SK-N-SH treated with all-trans-retinoic acid at 6 μM for 48 hours (cell line): ENCODE measurements around the gene RNASE7.

Experiments
- ATAC-seq: fragments of 200-7000 bp; cut with Tn5 transposase; 3 replicates; pipeline ENCODE4 v1.9.1; 2020; ENCODE audit warnings: mild to moderate bottlenecking, moderate library complexity
- ARNTL ChIP-seq: fragments of 450-650 bp; formaldehyde crosslinking; IDR thresholded peaks from 2 replicates; pipeline ENCODE4 v1.5.0; 2020; ENCODE audit warnings: low read depth, mild to moderate bottlenecking, moderate library complexity, borderline replicate concordance
- GLIS3 ChIP-seq: fragments of 250-450 bp; sonication (Bioruptor Pico); IDR thresholded peaks from 2 replicates; pipeline ENCODE4 v1.5.0; 2020; ENCODE audit warnings: mild to moderate bottlenecking, moderate library complexity
- ISL1 ChIP-seq: fragments of 250-450 bp; sonication (Bioruptor Pico); IDR thresholded peaks from 2 replicates; pipeline ENCODE4 v2.1.2; 2022; ENCODE audit warnings: mild to moderate bottlenecking, moderate library complexity
- OSR1 ChIP-seq: fragments of 250-450 bp; sonication (Bioruptor Pico); IDR thresholded peaks from 2 replicates; pipeline ENCODE4 v1.8.0; 2022; ENCODE audit warnings: moderate library complexity, mild to moderate bottlenecking, inconsistent platforms
- RARB ChIP-seq: fragments of 250-450 bp; sonication (Bioruptor Pico); IDR thresholded peaks from 2 replicates; pipeline ENCODE4 v1.8.0; 2021; ENCODE audit warnings: mild to moderate bottlenecking, moderate library complexity
- SNAI2 ChIP-seq: fragments of 250-450 bp; sonication (Bioruptor Pico); IDR thresholded peaks from 2 replicates; pipeline ENCODE4 v1.5.0; 2020; ENCODE audit warnings: mild to moderate bottlenecking, moderate library complexity
- TOX ChIP-seq: fragments of 250-450 bp; sonication (Bioruptor Pico); IDR thresholded peaks from 2 replicates; pipeline ENCODE4 v1.8.0; 2021; ENCODE audit warnings: mild to moderate bottlenecking, moderate library complexity, borderline replicate concordance
- ZFP3 ChIP-seq: fragments of 250-450 bp; sonication (Bioruptor Pico); IDR thresholded peaks from 2 replicates; pipeline ENCODE4 v1.5.0; 2020; ENCODE audit warnings: mild to moderate bottlenecking, moderate library complexity
- ZFP30 ChIP-seq: fragments of 450-650 bp; formaldehyde crosslinking; IDR thresholded peaks from 2 replicates; pipeline ENCODE4 v1.5.0; 2022; ENCODE audit warnings: mild to moderate bottlenecking, moderate library complexity
- ZNF565 ChIP-seq: fragments of 450-650 bp; formaldehyde crosslinking; conservative IDR thresholded peaks from 2 replicates; pipeline ENCODE4 v1.5.0; 2020; ENCODE audit warnings: low read depth, mild to moderate bottlenecking, moderate library complexity
- ZNF70 ChIP-seq: fragments of 450-650 bp; formaldehyde crosslinking; IDR thresholded peaks from 2 replicates; pipeline ENCODE4 v1.5.0; 2020; ENCODE audit warnings: mild to moderate bottlenecking, moderate library complexity

The RNASE7 gene

GRCh38 chr14:21093018-21093417 is 50.9 kb downstream of the RNASE7 start:
- TF ChIP-seq ISL1 (CRISPR knock-in tag) (no peak), ARNTL (no peak), OSR1 (no peak), GLIS3 (CRISPR knock-in tag) (no peak), SNAI2 (no peak), ZNF565 (CRISPR knock-in tag) (no peak), TOX (CRISPR knock-in tag) (no peak), ZFP3 (no peak), ZNF70 (CRISPR knock-in tag) (no peak), RARB (no peak), ZFP30 (CRISPR knock-in tag) (no peak)

More at GRCh38 chr14:21093018-21093417, 50.9 kb downstream of the RNASE7 start:
- no peak for ATAC-seq
